ENCODE data around the gene CYB5B. TPM values are rescaled to one million over a fixed set of nuclear protein-coding genes. Genes with fewer than 3 reads are reported as not detected.

CYB5B gene
- polyA plus RNA-seq, 3 donors: 32.3 to 90.4 (median 84.9) TPM

DNA sequence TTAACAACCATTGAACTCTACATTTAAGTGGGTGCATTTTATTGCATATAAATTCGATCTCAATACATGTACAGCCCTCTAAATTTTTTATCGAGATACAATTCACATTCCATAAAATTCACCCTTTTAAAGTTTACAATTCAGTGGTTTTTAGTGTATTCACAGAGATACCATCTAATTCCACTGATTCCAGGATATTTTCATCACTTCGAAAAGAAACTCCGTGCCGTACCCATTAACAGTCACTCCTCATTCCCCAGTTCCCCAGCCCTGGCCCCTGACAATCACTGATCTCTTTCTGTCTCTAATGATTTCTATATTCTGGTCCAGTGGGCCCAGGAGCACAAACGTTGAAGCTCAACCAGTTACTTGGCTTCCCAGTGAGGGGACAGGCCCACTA is 61.4 kb downstream of the CYB5B start:
- H3K4me3 ChIP-seq (replicated peaks in 1 of 3; ENCODE audit: low read depth in 2 of 3, low read length in 3 of 3): no peak overlapping the region
- no peak overlapping the region for H3K9ac ChIP-seq (ENCODE audit: insufficient read depth, low read length, poor library complexity, severe bottlenecking)
- WGBS (ENCODE audit: insufficient coverage): 90% methylated on average over 4 of the region's 6 CpGs
- peaks cover 35 to 62% of the 10 kb centered on the region in 2 donors for H3K27me3 ChIP-seq (ENCODE audit: control insufficient read depth in 2 of 2, insufficient read depth in 2 of 2, low read length in 2 of 2)
- H2AFZ ChIP-seq (ENCODE audit: insufficient read depth, low read depth, low read length, poor library complexity, severe bottlenecking): no peak overlapping the region
- no peak overlapping the region for H3K4me2 ChIP-seq (replicated peaks; ENCODE audit: extremely low read depth, low read length, poor library complexity, severe bottlenecking)
- Mint-ChIP-seq H3K4me1 (peaks cover 11% of the 10 kb centered on the region), H3K27me3 (ENCODE audit: low read depth in 3 of 3) (peaks cover 63 to 76% (median 68%) of the 10 kb centered on the region in 3 donors), H3K4me3 (peak overlapping the region in 1 of 2 donors; percentile 67), H3K36me3 (peaks cover 0 to 5% of the 10 kb centered on the region in 2 donors), H3K27ac (no peak overlapping the region), H3K9me3 (peaks cover 0 to 4% (median 0%) of the 10 kb centered on the region in 7 donors)
- intact Hi-C loops (cut with micrococcal nuclease): no loop called here
- no peaks in the 10 kb centered on the region for H3K36me3 ChIP-seq (replicated peaks in 1 of 2; ENCODE audit: control insufficient read depth in 1 of 2, insufficient read depth in 2 of 2, low read length in 2 of 2)
- TF ChIP-seq, protein P1, sequence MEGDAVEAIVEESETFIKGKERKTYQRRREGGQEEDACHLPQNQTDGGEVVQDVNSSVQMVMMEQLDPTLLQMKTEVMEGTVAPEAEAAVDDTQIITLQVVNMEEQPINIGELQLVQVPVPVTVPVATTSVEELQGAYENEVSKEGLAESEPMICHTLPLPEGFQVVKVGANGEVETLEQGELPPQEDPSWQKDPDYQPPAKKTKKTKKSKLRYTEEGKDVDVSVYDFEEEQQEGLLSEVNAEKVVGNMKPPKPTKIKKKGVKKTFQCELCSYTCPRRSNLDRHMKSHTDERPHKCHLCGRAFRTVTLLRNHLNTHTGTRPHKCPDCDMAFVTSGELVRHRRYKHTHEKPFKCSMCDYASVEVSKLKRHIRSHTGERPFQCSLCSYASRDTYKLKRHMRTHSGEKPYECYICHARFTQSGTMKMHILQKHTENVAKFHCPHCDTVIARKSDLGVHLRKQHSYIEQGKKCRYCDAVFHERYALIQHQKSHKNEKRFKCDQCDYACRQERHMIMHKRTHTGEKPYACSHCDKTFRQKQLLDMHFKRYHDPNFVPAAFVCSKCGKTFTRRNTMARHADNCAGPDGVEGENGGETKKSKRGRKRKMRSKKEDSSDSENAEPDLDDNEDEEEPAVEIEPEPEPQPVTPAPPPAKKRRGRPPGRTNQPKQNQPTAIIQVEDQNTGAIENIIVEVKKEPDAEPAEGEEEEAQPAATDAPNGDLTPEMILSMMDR (IDR thresholded peaks at IDR 0.05): no peak
- H3K27ac ChIP-seq (ENCODE audit: low read depth in 1 of 2, low read length in 2 of 2): no peak overlapping the region
- no peaks in the 10 kb centered on the region for H3K9me3 ChIP-seq (replicated peaks in 1 of 2; ENCODE audit: control insufficient read depth in 1 of 2, insufficient read depth in 1 of 2, low read length in 2 of 2)
- no peaks in the 10 kb centered on the region for H3K79me2 ChIP-seq (ENCODE audit: insufficient read depth, low read length)
- peaks cover 5% of the 10 kb centered on the region for H4K20me1 ChIP-seq (ENCODE audit: insufficient read depth, low read length)
- H3K4me1 ChIP-seq (ENCODE audit: control insufficient read depth in 1 of 2, insufficient read depth in 2 of 2, low read length in 2 of 2): no peaks in the 10 kb centered on the region
- no peak for DNase-seq

DNA sequence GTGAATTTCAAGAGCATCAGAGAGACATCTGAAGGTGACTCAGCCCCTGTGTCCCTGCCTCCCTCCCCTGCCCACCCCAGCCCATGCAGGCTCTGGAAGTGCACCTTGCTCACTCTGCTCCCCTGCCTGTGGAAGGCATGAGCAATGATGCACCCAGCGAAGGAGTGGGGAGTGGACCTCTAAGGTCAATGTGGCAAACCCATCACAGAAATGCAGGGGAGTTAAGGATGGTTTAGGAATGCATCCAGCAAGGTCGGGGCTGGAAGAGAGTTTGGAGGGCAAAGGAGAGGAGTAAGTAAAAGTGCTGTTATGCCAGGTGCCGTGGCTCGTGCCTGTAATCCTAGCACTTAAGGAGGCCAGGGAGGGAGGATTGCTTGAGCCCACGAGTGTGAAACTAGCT is 61.9 kb downstream of the CYB5B start:
- H4K20me1 ChIP-seq (ENCODE audit: insufficient read depth, low read length): peaks cover 5% of the 10 kb centered on the region
- no peak overlapping the region for H2AFZ ChIP-seq (ENCODE audit: insufficient read depth, low read depth, low read length, poor library complexity, severe bottlenecking)
- Mint-ChIP-seq H3K36me3 (peaks cover 0 to 5% of the 10 kb centered on the region in 2 donors), H3K4me1 (peaks cover 11% of the 10 kb centered on the region), H3K4me3 (peak overlapping the region in 1 of 2 donors; percentile 69), H3K27ac (no peak overlapping the region), H3K27me3 (ENCODE audit: low read depth in 3 of 3) (peaks cover 63 to 73% (median 66%) of the 10 kb centered on the region in 3 donors), H3K9me3 (peaks cover 0 to 4% (median 0%) of the 10 kb centered on the region in 7 donors)
- no peaks in the 10 kb centered on the region for H3K9me3 ChIP-seq (replicated peaks in 1 of 2; ENCODE audit: control insufficient read depth in 1 of 2, insufficient read depth in 1 of 2, low read length in 2 of 2)
- DNase-seq: no peak
- TF ChIP-seq, protein P1 (IDR thresholded peaks at IDR 0.05): no peak
- no peaks in the 10 kb centered on the region for H3K4me1 ChIP-seq (ENCODE audit: control insufficient read depth in 1 of 2, insufficient read depth in 2 of 2, low read length in 2 of 2)
- H3K36me3 ChIP-seq (replicated peaks in 1 of 2; ENCODE audit: control insufficient read depth in 1 of 2, insufficient read depth in 2 of 2, low read length in 2 of 2): no peaks in the 10 kb centered on the region
- intact Hi-C loops (cut with micrococcal nuclease): no loop called here
- WGBS (ENCODE audit: insufficient coverage): 100% methylated on average over 1 of the region's 5 CpGs
- H3K4me3 ChIP-seq (replicated peaks in 1 of 3; ENCODE audit: low read depth in 2 of 3, low read length in 3 of 3): no peak overlapping the region
- H3K9ac ChIP-seq (ENCODE audit: insufficient read depth, low read length, poor library complexity, severe bottlenecking): no peak overlapping the region
- H3K27ac ChIP-seq (ENCODE audit: low read depth in 1 of 2, low read length in 2 of 2): no peak overlapping the region
- no peaks in the 10 kb centered on the region for H3K79me2 ChIP-seq (ENCODE audit: insufficient read depth, low read length)
- peaks cover 32 to 58% of the 10 kb centered on the region in 2 donors for H3K27me3 ChIP-seq (ENCODE audit: control insufficient read depth in 2 of 2, insufficient read depth in 2 of 2, low read length in 2 of 2)
- H3K4me2 ChIP-seq (replicated peaks; ENCODE audit: extremely low read depth, low read length, poor library complexity, severe bottlenecking): no peak overlapping the region
